Liver (tissue), 9 donors: ENCODE results near the gene PFKFB4. TPM values are rescaled to one million over a fixed set of nuclear protein-coding genes. Genes with fewer than 3 reads are reported as not detected.

ENCODE experiments used
- DNase-seq: peaks from one replicate; pipeline ENCODE4 v3.0.0-alpha.2; 2017; ENCODE audit warnings: low spot score
- H3K27ac ChIP-seq, 2 donors: one replicate each; pipeline ENCODE4 v1.7.0; 2013; ENCODE audit warnings: inconsistent platforms in 2 of 2, low read length in 2 of 2, control low read depth in 1 of 2, low read depth in 1 of 2, mild to moderate bottlenecking in 1 of 2
- H3K27me3 ChIP-seq, 4 donors: one replicate each; pipeline versions ENCODE4 v1.6.1 to v1.7.0; 2013; ENCODE audit warnings: low read length in 3 of 4, inconsistent platforms in 1 of 4, mild to moderate bottlenecking in 1 of 4, moderate library complexity in 1 of 4; ENCODE audit not compliant: control insufficient read depth in 4 of 4, insufficient read depth in 4 of 4
- H3K36me3 ChIP-seq, 4 donors: one replicate each; pipeline versions ENCODE4 v1.6.1 to v1.7.0; 2013; ENCODE audit warnings: low read length in 3 of 4, mild to moderate bottlenecking in 3 of 4, low read depth in 1 of 4, moderate library complexity in 1 of 4; ENCODE audit not compliant: control insufficient read depth in 4 of 4, insufficient read depth in 3 of 4
- H3K4me1 ChIP-seq, 4 donors: one replicate each; pipeline versions ENCODE4 v1.6.1 to v1.7.0; 2013; ENCODE audit warnings: low read length in 3 of 4, mild to moderate bottlenecking in 3 of 4, moderate library complexity in 1 of 4; ENCODE audit not compliant: control insufficient read depth in 4 of 4, insufficient read depth in 4 of 4
- H3K4me3 ChIP-seq, 3 donors: one replicate each; pipeline versions ENCODE4 v1.6.1 to v1.7.0; 2013; ENCODE audit warnings: low read length in 3 of 3, control low read depth in 1 of 3, low read depth in 1 of 3, mild to moderate bottlenecking in 1 of 3
- H3K9ac ChIP-seq, 2 donors: one replicate each; pipeline ENCODE4 v1.7.0; 2013; ENCODE audit warnings: low read length in 2 of 2, mild to moderate bottlenecking in 2 of 2, moderate library complexity in 2 of 2, control low read depth in 1 of 2, low read depth in 1 of 2
- H3K9me3 ChIP-seq, 4 donors: one replicate each; pipeline versions ENCODE4 v1.6.1 to v1.7.0; 2013; ENCODE audit warnings: low read length in 3 of 4; ENCODE audit not compliant: control insufficient read depth in 4 of 4
- EGR1 ChIP-seq, 2 donors: IDR thresholded peaks; 2 replicates each; pipeline ENCODE4 v1.6.1; 2016 to 2018; ENCODE audit warnings: antibody characterized with exemption in 2 of 2, low read depth in 2 of 2
- FOXA1 ChIP-seq: IDR thresholded peaks from 2 replicates; pipeline ENCODE4 v1.6.1; 2016; ENCODE audit warnings: antibody characterized with exemption
- GABPA ChIP-seq, 2 donors: IDR thresholded peaks in 1 of 2; conservative IDR thresholded peaks in 1 of 2; 2 replicates each; pipeline ENCODE4 v1.6.1; 2016; ENCODE audit warnings: antibody characterized with exemption in 2 of 2, mild to moderate bottlenecking in 1 of 2, moderate library complexity in 1 of 2
- HNF4G ChIP-seq: IDR thresholded peaks from 2 replicates; pipeline ENCODE4 v1.6.1; 2016; ENCODE audit warnings: antibody characterized with exemption
- NR2F2 ChIP-seq: IDR thresholded peaks from 2 replicates; pipeline ENCODE4 v1.6.1; 2016; ENCODE audit warnings: antibody characterized with exemption
- RXRA ChIP-seq, 2 donors: IDR thresholded peaks; 2 replicates each; pipeline ENCODE4 v1.6.1; 2017 to 2018; ENCODE audit warnings: antibody characterized with exemption in 2 of 2, mild to moderate bottlenecking in 1 of 2
- SP1 ChIP-seq: IDR thresholded peaks from 2 replicates; pipeline ENCODE4 v1.6.1; 2018; ENCODE audit warnings: antibody characterized with exemption, mild to moderate bottlenecking
- TAF1 ChIP-seq: conservative IDR thresholded peaks from 2 replicates; pipeline ENCODE4 v1.6.1; 2016; ENCODE audit warnings: antibody characterized with exemption, mild to moderate bottlenecking
- YY1 ChIP-seq: IDR thresholded peaks from 2 replicates; pipeline ENCODE4 v1.6.1; 2016; ENCODE audit warnings: antibody characterized with exemption, mild to moderate bottlenecking
- WGBS: extraction: QIAGEN DNeasy Blood & Tissue Kit; methylation state at CpG from one replicate; pipeline ENCODE4 v1.1.7; 2013; 5-methylcytosine and 5-hydroxymethylcytosine counted together
- polyA plus RNA-seq, 2 donors: library from polyadenylated mRNA; stranded (reverse) in 1 of 2; unstranded in 1 of 2; fragments of 200-250 nt in 1 of 2; fragments of >200 nt in 1 of 2; fragmentation: Nextera tagmentation in 1 of 2; extraction: Ambion mirVana in 1 of 2; gene quantifications; one replicate each; pipeline versions ENCODE4 v1.2.1 to v1.2.3, GENCODE V29; 2013 to 2015
- total RNA-seq, 2 donors: library from RNA; depleted of rRNA; stranded (reverse); fragments of >200 nt; gene quantifications; one replicate each; pipeline ENCODE4 v1.2.3, GENCODE V29; 2014
- TF ChIP-seq, protein P1 (sequence below): fragments of 150-350 bp; IDR thresholded peaks from 2 replicates; pipeline ENCODE4 v1.5.1; 2017; ENCODE audit warnings: improper control_type of control experiment, low read depth, low read length; ENCODE audit not compliant: missing input control
- TF ChIP-seq, protein P2 (sequence below): IDR thresholded peaks from 2 replicates; pipeline ENCODE4 v1.6.1; 2016; ENCODE audit warnings: antibody characterized with exemption, mild to moderate bottlenecking
- TF ChIP-seq, protein P3 (sequence below): IDR thresholded peaks from 2 replicates; pipeline ENCODE4 v1.6.1; 2016; ENCODE audit warnings: antibody characterized with exemption
- donor health status: healthy.
- donor health status: healthy.
- donor health status: healthy.
- donor health status: healthy.
- donor health status: healthy.

Gene PFKFB4
- total and polyA plus RNA-seq, 4 donors = 0.46 to 5.3 (median 1.7) TPM

DNA sequence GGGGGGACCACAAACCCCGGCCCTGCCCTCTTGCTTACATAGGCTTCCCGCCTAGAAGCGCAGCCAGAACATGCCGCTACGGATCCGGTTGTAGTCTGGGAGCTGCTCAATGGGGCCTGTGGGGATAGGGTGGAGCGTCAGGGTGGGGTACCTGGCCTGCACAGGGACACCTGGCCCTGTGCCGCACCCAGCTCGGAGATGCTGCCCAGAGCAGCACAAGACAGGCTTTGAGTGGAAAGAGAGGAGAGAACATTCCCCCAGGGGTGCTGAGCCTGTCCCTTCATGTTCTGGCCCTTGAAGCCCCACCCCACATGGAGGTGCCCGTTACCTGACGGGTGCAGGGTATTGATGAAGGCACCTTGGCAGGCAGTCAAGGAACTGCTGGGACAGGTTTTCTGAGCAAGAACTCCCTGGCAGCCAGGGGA is 42.5 kb upstream of the PFKFB4 start:
- Histone ChIP-seq H3K4me1 (peaks cover 0 to 4% (median 0%) of the 10 kb centered on the region in 4 donors), H3K9ac (no peak overlapping the region), H3K36me3 (peaks cover 15 to 65% (median 50%) of the 10 kb centered on the region in 4 donors), H3K9me3 (no peaks in the 10 kb centered on the region), H3K27me3 (no peaks in the 10 kb centered on the region), H3K27ac (peak overlapping the region in 1 of 2 donors; percentile 46), H3K4me3 (no peak overlapping the region)
- 87% methylated on average over 11 of the region's 11 CpGs for whole genome bisulfite sequencing
- TF ChIP-seq TAF1 (no peak), GABPA (IDR thresholded peaks at IDR 0.05 in 1 of 2, conservative IDR thresholded peaks at IDR 0.05 in 1 of 2) (no peak), YY1 (no peak), RXRA (IDR thresholded peaks at IDR 0.05) (no peak), NR2F2 (no peak), FOXA1 (no peak), EGR1 (IDR thresholded peaks at IDR 0.05; ENCODE audit: low read depth in 2 of 2) (no peak)
- TF ChIP-seq, protein P1, sequence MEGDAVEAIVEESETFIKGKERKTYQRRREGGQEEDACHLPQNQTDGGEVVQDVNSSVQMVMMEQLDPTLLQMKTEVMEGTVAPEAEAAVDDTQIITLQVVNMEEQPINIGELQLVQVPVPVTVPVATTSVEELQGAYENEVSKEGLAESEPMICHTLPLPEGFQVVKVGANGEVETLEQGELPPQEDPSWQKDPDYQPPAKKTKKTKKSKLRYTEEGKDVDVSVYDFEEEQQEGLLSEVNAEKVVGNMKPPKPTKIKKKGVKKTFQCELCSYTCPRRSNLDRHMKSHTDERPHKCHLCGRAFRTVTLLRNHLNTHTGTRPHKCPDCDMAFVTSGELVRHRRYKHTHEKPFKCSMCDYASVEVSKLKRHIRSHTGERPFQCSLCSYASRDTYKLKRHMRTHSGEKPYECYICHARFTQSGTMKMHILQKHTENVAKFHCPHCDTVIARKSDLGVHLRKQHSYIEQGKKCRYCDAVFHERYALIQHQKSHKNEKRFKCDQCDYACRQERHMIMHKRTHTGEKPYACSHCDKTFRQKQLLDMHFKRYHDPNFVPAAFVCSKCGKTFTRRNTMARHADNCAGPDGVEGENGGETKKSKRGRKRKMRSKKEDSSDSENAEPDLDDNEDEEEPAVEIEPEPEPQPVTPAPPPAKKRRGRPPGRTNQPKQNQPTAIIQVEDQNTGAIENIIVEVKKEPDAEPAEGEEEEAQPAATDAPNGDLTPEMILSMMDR = no peak
- TF ChIP-seq, protein P2, sequence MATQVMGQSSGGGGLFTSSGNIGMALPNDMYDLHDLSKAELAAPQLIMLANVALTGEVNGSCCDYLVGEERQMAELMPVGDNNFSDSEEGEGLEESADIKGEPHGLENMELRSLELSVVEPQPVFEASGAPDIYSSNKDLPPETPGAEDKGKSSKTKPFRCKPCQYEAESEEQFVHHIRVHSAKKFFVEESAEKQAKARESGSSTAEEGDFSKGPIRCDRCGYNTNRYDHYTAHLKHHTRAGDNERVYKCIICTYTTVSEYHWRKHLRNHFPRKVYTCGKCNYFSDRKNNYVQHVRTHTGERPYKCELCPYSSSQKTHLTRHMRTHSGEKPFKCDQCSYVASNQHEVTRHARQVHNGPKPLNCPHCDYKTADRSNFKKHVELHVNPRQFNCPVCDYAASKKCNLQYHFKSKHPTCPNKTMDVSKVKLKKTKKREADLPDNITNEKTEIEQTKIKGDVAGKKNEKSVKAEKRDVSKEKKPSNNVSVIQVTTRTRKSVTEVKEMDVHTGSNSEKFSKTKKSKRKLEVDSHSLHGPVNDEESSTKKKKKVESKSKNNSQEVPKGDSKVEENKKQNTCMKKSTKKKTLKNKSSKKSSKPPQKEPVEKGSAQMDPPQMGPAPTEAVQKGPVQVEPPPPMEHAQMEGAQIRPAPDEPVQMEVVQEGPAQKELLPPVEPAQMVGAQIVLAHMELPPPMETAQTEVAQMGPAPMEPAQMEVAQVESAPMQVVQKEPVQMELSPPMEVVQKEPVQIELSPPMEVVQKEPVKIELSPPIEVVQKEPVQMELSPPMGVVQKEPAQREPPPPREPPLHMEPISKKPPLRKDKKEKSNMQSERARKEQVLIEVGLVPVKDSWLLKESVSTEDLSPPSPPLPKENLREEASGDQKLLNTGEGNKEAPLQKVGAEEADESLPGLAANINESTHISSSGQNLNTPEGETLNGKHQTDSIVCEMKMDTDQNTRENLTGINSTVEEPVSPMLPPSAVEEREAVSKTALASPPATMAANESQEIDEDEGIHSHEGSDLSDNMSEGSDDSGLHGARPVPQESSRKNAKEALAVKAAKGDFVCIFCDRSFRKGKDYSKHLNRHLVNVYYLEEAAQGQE = no peak
- no peak for DNase-seq

DNA sequence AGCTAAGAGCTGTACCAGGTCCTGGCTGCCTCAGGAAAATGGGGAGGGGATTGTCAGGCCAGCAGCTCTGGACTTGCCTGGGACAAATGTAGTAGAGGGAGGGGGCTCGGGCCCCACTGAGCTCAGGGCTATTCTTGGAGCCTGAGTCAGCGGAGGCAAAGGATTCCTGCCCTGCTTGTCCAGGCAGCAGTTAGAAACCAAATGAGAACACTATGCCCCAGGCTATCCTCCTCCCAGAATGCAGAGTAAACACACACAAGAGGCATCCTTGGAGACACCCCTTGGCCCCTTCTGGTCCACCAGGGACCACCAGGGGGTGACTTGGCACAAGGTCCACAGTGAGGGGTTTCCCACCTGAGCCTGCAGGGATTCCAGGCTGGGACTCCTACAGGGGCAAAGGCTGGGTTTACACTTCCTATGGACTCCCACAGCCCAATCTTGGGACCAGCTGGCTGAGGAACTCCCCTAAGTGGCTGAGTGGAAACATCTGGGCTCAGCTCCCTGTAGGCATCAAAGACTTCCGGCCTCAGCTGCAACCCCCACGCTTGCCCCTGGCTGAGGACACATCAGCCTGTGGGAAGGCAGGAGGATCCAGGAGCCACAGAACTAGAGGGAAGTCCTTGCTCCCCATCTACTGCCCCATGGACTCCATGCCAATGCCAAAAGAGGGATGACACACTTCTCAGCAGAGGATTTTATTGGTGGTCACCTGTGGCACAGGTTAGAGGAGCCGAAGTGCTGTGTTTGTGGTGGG is 41.9 kb upstream of the PFKFB4 start:
- H3K9ac ChIP-seq = no peak overlapping the region
- H3K27me3 ChIP-seq = no peaks in the 10 kb centered on the region
- H3K36me3 ChIP-seq = peaks cover 14 to 59% (median 44%) of the 10 kb centered on the region in 4 donors
- peak overlapping the region in 1 of 2 donors; percentile 46 for H3K27ac ChIP-seq
- DNase-seq = no peak
- no peak overlapping the region for H3K4me3 ChIP-seq
- WGBS = 81% methylated on average over 5 of the region's 5 CpGs
- no peaks in the 10 kb centered on the region for H3K9me3 ChIP-seq
- TF ChIP-seq SP1 = no peak
- TF ChIP-seq, protein P2 = no peak
- TF ChIP-seq HNF4G = no peak
- TF ChIP-seq, protein P3, sequence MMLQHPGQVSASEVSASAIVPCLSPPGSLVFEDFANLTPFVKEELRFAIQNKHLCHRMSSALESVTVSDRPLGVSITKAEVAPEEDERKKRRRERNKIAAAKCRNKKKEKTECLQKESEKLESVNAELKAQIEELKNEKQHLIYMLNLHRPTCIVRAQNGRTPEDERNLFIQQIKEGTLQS = no peak
- H3K4me1 ChIP-seq = peaks cover 0 to 4% (median 0%) of the 10 kb centered on the region in 4 donors
